OCI-LY3 (cell line): Measurements from ENCODE around the gene HIF3A.

Experiments used
- CTCF ChIP-seq: fragments of 200-600, 300-600 bp; sonication (generic); IDR thresholded peaks from 2 replicates; pipeline ENCODE4 v1.5.1; 2014; ENCODE audit warnings: antibody characterized with exemption, low read length, low read depth
- EZH2phosphoT487 ChIP-seq: fragments of 200-600 bp; shearing (Covaris generic); IDR thresholded peaks from 2 replicates; pipeline ENCODE4 v1.6.1; 2018; ENCODE audit warnings: antibody characterized with exemption, mixed run types, low read depth

GRCh38 chr19:46383846-46384245 lies 87.0 kb downstream of the HIF3A start:
- TF ChIP-seq CTCF: no peak
- TF ChIP-seq EZH2phosphoT487: no peak
